Natural killer cell (primary cell): Measurements from ENCODE around the gene EEFSEC. TPM values are rescaled to one million over a fixed set of nuclear protein-coding genes. Genes with fewer than 3 reads are reported as not detected.

Experiments
- ATAC-seq, 3 donors: fragments of 150-1000 bp in 2 of 3; fragments of 200-7000 bp in 1 of 3; cut with Tn5 transposase; 1 replicate in 1 of 3; 2 replicates in 2 of 3; pipeline ENCODE4 v1.10.0; 2021; ENCODE audit warnings: mild to moderate bottlenecking in 2 of 3, moderate library complexity in 2 of 3
- DNase-seq, 2 donors: peaks; one replicate each; pipeline versions ENCODE4 v3.0.0 to v3.0.0-alpha.2; 2013 to 2021; ENCODE audit warnings: mixed read lengths in 1 of 2
- H3K27ac ChIP-seq: one replicate; pipeline ENCODE4 v1.5.1; 2013; ENCODE audit warnings: mild to moderate bottlenecking, low read length
- H3K27me3 ChIP-seq: one replicate; pipeline ENCODE4 v1.6.1; 2013; ENCODE audit warnings: low read length; ENCODE audit not compliant: control insufficient read depth, insufficient read depth
- H3K36me3 ChIP-seq: one replicate; pipeline ENCODE4 v1.6.1; 2013; ENCODE audit warnings: low read length; ENCODE audit not compliant: control insufficient read depth, insufficient read depth
- H3K4me1 ChIP-seq: one replicate; pipeline ENCODE4 v1.6.1; 2013; ENCODE audit warnings: low read length; ENCODE audit not compliant: control insufficient read depth, insufficient read depth
- H3K4me3 ChIP-seq: one replicate; pipeline ENCODE4 v1.5.1; 2013; ENCODE audit warnings: low read length
- H3K9me3 ChIP-seq: one replicate; pipeline ENCODE4 v1.6.1; 2013; ENCODE audit warnings: low read length; ENCODE audit not compliant: control insufficient read depth, insufficient read depth
- H3K27ac Mint-ChIP-seq, 2 donors: one replicate each; pipeline ENCODE4 v1.8.0; 2022; ENCODE audit warnings: mild to moderate bottlenecking in 2 of 2, mixed read lengths in 2 of 2, moderate library complexity in 1 of 2
- H3K27me3 Mint-ChIP-seq, 2 donors: one replicate each; pipeline ENCODE4 v1.8.0; 2022; ENCODE audit warnings: low read depth in 2 of 2, mixed read lengths in 2 of 2
- H3K36me3 Mint-ChIP-seq: one replicate; pipeline ENCODE4 v1.8.0; 2022; ENCODE audit warnings: mixed read lengths
- H3K4me1 Mint-ChIP-seq, 2 donors: one replicate each; pipeline ENCODE4 v1.8.0; 2022; ENCODE audit warnings: mixed read lengths in 2 of 2
- H3K4me3 Mint-ChIP-seq: one replicate; pipeline ENCODE4 v1.8.0; 2022; ENCODE audit warnings: mild to moderate bottlenecking, moderate library complexity, mixed read lengths
- H3K9me3 Mint-ChIP-seq, 2 donors: one replicate each; pipeline ENCODE4 v1.8.0; 2022; ENCODE audit warnings: mixed read lengths in 2 of 2
- CTCF ChIP-seq: fragments of 200-600 bp; IDR thresholded peaks from one replicate; pipeline ENCODE4 v1.8.0; 2022; ENCODE audit warnings: antibody characterized with exemption
- WGBS: methylation state at CpG from one replicate; pipeline ENCODE4 v1.1.7; 2013; ENCODE audit warnings: missing lambda C conversion rate; ENCODE audit not compliant: insufficient coverage; 5-methylcytosine and 5-hydroxymethylcytosine counted together
- intact Hi-C: fragments of 100-400 bp; cut with micrococcal nuclease; formaldehyde crosslinking; loops from one replicate; pipeline ENCODE4 v1.14.2; 2022
- total RNA-seq, 4 donors: library from RNA; stranded (reverse); fragments of 120-200 nt in 1 of 4; gene quantifications; one replicate each; pipeline versions ENCODE4 v1.2.3 to v1.2.4, GENCODE V29; 2013 to 2022

EEFSEC gene
- total RNA-seq, 3 donors from 2014 or later (not counting 1 experiment from before 2014, with no cell fraction given), result 16.7 to 18.9 (median 17.6) TPM

- Histone ChIP-seq H3K36me3 (no peaks in the 10 kb centered on the region), H3K4me1 (no peaks in the 10 kb centered on the region), H3K4me3 (no peak overlapping the region), H3K27ac (no peak overlapping the region), H3K27me3 (no peaks in the 10 kb centered on the region), H3K9me3 (no peaks in the 10 kb centered on the region)
- ATAC-seq (no peak), DNase-seq (no peak)
- 100% methylated on average over 2 of the region's 4 CpGs for WGBS
- no peaks in the 10 kb centered on the region for H3K4me1 Mint-ChIP-seq
- intact Hi-C loops, result no loop called here
- H3K36me3 Mint-ChIP-seq, result no peaks in the 10 kb centered on the region
- no peaks in the 10 kb centered on the region for H3K27me3 Mint-ChIP-seq
- H3K4me3 Mint-ChIP-seq, result no peak overlapping the region
- H3K27ac Mint-ChIP-seq, result no peak overlapping the region
- H3K9me3 Mint-ChIP-seq, result no peaks in the 10 kb centered on the region
- no peak for TF ChIP-seq CTCF
These were observed 41.6 kb downstream of the EEFSEC start for GRCh38 chr3:128194843-128195242.

- ATAC-seq (no peak), DNase-seq (no peak)
- Histone ChIP-seq H3K27ac (no peak overlapping the region), H3K36me3 (no peaks in the 10 kb centered on the region), H3K9me3 (no peaks in the 10 kb centered on the region), H3K27me3 (no peaks in the 10 kb centered on the region), H3K4me3 (no peak overlapping the region), H3K4me1 (no peaks in the 10 kb centered on the region)
- TF ChIP-seq CTCF, result no peak
- intact Hi-C loops, result no loop called here
- Mint-ChIP-seq H3K4me1 (peaks cover under 1% of the 10 kb centered on the region in 2 donors), H3K9me3 (no peaks in the 10 kb centered on the region), H3K27ac (no peak overlapping the region), H3K36me3 (no peaks in the 10 kb centered on the region), H3K27me3 (no peaks in the 10 kb centered on the region), H3K4me3 (no peak overlapping the region)
- WGBS, result 96% methylated on average over 4 of the region's 5 CpGs
These were observed 42.1 kb downstream of the EEFSEC start for GRCh38 chr3:128195369-128195768.

GRCh38 chr3:128195802-128196201, 42.5 kb downstream of the EEFSEC start:
- no peak overlapping the region for H3K27ac Mint-ChIP-seq
- no peak overlapping the region for H3K4me3 Mint-ChIP-seq
- H3K36me3 ChIP-seq, result no peaks in the 10 kb centered on the region
- intact Hi-C loops, result no loop called here
- no peaks in the 10 kb centered on the region for H3K36me3 Mint-ChIP-seq
- whole genome bisulfite sequencing, result 90% methylated on average over 6 of the region's 6 CpGs
- no peak for TF ChIP-seq CTCF
- peaks cover 4 to 5% of the 10 kb centered on the region in 2 donors for H3K4me1 Mint-ChIP-seq
- no peaks in the 10 kb centered on the region for H3K4me1 ChIP-seq
- DNase-seq, result no peak
- ATAC-seq, result no peak
- H3K4me3 ChIP-seq, result no peak overlapping the region
- no peak overlapping the region for H3K27ac ChIP-seq
- no peaks in the 10 kb centered on the region for H3K9me3 Mint-ChIP-seq
- H3K27me3 ChIP-seq, result no peaks in the 10 kb centered on the region
- H3K27me3 Mint-ChIP-seq, result no peaks in the 10 kb centered on the region
- H3K9me3 ChIP-seq, result no peaks in the 10 kb centered on the region

GRCh38 chr3:128196647-128197046, 43.4 kb downstream of the EEFSEC start:
- no peak overlapping the region for H3K27ac ChIP-seq
- Mint-ChIP-seq H3K27me3 (no peaks in the 10 kb centered on the region), H3K36me3 (no peaks in the 10 kb centered on the region), H3K4me3 (no peak overlapping the region), H3K9me3 (no peaks in the 10 kb centered on the region), H3K4me1 (peaks cover 8 to 10% of the 10 kb centered on the region in 2 donors), H3K27ac (no peak overlapping the region)
- H3K4me1 ChIP-seq, result no peaks in the 10 kb centered on the region
- no peak for TF ChIP-seq CTCF
- H3K9me3 ChIP-seq, result no peaks in the 10 kb centered on the region
- H3K4me3 ChIP-seq, result no peak overlapping the region
- intact Hi-C loops, result no loop called here
- 95% methylated on average over 4 of the region's 4 CpGs for WGBS
- no peaks in the 10 kb centered on the region for H3K27me3 ChIP-seq
- no peaks in the 10 kb centered on the region for H3K36me3 ChIP-seq
- DNase-seq, result no peak
- ATAC-seq, result no peak
